Measurements from ENCODE around the gene IST1.

Gene IST1

GRCh38 chr16:71966932-71967331 lies 71.6 kb downstream of the IST1 start:
- DNase-seq: no peak

- no peak for DNase-seq
These were observed 74.0 kb downstream of the IST1 start for GRCh38 chr16:71969353-71969752.

- DNase-seq: no peak
These were observed 76.2 kb downstream of the IST1 start for GRCh38 chr16:71971571-71971970.

- no peak for DNase-seq
These were observed 77.0 kb downstream of the IST1 start for GRCh38 chr16:71972356-71972755.

- DNase-seq: no peak
These were observed 77.7 kb downstream of the IST1 start for GRCh38 chr16:71973001-71973400.

- no peak for DNase-seq
These were observed 78.9 kb downstream of the IST1 start for GRCh38 chr16:71974068-71974818.

All from suppressor macrophage treated with lipopolysaccharide for 1 hour (primary cell).